HG02642 (cell line): ENCODE data around the gene CEACAM20.
"Not testable (repeated sequence)": the region's sequence is repeated elsewhere in the genome, so short reads cannot be mapped to it uniquely, and the experiment has no call there.

Experiments used
- ATAC-seq: cut with Tn5 transposase; IDR thresholded peaks from one replicate; pipeline ENCODE4 v1.9.1; 2021; ENCODE audit warnings: mild to moderate bottlenecking; ENCODE audit not compliant: unreplicated experiment, poor library complexity

The CEACAM20 gene

DNA sequence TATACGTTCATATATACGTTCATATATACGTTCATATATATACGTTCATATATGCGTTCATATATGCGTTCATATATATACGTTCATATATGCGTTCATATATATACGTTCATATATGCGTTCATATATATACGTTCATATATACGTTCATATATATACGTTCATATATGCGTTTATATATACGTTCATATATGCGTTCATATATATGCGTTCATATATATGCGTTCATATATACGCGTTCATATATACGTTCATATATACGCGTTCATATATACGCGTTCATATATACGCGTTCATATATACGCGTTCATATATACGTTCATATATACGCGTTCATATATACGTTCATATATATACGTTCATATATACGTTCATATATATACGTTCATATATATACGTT is 21.5 kb upstream of the CEACAM20 start:
- ATAC-seq: not testable (repeated sequence)

DNA sequence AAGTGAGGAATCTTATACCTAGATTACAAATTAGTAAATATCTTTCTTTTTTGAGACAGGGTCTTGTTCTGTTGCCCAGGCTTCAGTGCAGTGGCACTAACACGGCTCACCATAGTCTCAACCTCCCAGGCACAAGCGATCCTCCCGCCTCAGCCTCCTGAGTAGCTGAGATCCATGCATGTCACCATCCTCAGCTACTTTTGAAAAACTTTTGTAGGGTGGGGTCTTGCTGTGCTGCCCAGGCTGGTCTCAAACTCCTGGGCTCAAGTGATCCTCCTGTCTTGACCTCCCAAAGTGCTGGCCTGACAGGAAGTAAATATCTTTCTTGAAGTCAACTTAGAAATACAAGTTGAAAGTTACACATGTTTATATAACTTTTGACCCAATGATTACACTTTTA is 20.0 kb upstream of the CEACAM20 start:
- ATAC-seq: no peak

DNA sequence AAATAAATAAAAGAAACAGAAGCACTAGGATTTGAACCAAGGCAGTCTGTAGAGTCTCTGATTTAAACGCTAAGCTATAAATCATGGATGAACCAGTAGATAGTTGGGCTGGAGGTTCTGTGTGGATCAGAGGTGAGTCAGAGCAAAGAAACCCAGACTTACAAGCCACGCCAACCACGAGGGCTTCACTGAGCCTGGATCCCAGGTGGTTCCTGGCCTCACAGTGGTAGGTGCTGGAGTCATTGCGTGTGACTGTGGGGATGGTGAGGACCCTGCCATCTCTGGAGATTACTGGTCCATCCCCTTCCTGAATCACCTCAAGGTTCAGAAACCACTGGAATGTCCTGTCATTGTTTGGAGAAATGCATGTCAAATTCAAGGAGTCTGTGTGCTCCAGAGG is 19.3 kb upstream of the CEACAM20 start:
- ATAC-seq: no peak

DNA sequence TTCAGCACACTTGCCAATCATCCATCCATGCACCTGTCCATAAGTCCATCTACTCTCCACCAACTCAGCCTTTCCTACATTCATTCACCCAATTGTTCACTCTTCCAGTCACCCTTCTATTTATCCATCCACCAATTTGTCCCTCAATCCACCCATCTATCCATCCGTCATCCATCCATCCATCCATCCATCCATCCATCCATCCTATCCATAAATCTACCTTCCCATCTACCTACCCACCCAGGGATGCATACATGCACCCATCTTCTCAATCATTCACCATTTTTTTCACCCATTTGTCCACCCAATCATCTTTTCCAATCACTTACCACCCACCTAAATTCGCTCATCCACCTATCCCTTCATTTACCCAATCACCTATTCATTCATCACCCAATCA is 14.6 kb upstream of the CEACAM20 start:
- no peak for ATAC-seq

DNA sequence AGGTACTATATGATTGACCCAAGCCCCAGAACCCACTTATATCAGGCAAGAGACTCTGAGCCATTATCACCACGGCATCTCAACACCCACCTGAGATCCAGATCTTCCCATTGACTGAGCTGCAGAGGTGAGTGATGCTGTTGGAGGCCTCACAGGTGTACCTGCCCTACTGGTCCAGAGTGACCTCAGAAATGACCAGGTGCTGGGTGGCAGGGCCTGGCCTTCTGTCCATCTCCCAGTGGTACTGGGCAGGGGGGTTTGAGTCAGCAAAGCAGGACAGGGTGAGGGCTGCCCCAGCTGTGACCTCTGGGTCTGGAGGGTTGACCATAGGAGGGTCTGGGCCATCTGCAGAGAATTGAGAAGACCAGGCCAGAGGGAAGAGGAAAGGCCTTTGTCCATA is 13.2 kb upstream of the CEACAM20 start:
- no peak for ATAC-seq

DNA sequence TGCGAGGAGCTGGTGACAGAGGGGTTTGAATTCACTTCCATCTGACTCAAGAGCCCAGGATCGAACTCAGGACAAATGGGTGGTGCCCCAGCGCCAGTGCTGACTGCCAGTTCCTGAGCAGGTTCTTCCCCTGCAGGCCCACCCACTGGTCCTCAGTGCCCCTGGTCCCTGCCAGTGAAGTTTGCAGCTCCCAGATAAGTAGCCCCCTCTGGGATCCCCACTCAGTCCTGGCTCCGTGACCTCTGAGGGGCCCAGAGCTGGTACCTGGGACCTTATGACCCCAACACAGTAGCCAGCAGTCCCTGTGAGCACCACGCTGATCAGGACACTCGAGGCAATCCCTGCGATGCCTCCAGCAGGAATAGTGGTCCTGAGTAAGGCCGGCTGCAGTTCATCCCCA is 11.3 kb upstream of the CEACAM20 start:
- ATAC-seq: no peak

DNA sequence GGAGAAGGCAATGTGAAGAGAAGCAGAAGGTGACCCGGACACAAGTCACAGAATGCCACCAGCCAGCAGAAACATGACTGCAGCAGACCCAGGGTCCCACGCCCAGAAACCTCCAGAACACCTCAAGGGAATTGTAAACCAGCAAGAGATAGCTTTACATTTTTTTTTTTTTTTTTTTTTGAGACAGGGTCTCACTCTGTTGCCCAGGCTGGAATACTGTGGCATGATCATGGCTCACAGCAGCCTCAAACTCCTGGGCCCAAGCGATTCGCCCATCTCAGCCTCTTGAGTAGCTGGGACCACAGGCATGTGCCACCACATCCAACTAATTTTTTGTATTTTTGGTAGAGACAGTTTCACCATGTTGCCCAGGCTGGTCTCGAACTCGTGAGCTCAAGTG is 10.5 kb upstream of the CEACAM20 start:
- ATAC-seq: no peak

DNA sequence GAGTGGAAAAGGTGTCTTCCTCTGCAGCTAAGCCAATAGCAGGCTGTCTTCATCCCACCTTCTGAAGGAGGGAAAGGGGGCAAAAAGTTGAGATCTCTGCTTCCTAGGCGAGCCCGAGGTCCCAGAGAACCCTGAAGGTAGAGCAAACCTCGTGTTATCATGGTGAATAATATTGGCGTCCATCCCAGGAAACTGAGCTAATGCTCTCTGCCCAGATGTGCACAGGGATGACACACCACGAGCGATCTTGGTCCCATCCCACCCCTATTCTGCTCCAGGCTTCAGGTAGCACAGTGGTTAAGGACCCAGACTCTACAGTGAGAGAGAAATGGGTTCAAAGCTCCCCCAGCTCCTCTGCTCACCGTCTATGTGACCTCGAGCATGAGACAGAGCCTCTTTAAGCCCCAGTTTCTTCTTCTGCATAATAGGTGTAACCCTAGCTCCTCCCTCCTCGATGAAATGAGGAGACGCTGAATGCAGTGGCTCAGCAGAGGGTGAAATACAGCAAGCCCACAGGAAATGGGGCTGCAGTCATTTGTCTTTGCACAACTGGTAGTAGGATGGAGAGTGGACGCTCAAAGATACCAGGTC is 9.9 kb upstream of the CEACAM20 start:
- no peak for ATAC-seq

DNA sequence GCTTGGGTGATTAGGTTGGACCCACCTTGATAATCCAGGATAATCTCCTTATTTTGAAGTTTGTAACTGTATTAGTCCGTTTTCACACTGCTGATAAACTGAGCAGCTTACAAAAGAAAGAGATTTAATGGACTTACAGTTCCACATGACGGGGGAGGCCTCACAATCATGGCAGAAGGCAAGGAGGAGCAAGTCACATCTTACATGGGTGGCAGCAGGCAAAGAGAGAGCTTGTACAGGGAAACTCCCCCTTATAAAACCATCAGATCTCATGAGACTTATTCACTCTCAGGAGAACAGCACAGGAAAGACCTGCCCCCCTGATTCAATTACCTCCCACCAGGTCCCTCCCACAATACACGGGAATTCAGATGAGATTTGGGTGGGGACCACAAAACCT is 5.9 kb upstream of the CEACAM20 start:
- ATAC-seq: not testable (repeated sequence)

DNA sequence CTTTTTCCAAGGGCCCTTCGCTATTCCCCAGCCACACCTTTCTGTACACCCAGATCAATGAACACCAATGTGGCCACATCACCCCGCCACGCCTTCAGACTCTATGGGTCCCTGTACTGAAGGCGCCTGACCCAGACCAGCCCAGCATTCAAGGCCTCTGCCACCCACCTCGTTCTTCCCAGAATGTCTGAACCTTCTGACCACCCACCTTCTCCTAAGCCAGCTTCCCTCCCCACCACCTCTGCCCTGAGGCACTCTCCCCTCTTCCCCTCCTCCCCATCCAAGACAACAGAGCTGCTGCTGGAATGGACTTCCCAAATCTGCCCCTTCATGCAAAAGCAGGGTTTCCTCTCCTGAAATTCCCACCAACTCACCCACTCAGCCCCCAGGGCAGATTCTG is 3.3 kb upstream of the CEACAM20 start:
- ATAC-seq: no peak

DNA sequence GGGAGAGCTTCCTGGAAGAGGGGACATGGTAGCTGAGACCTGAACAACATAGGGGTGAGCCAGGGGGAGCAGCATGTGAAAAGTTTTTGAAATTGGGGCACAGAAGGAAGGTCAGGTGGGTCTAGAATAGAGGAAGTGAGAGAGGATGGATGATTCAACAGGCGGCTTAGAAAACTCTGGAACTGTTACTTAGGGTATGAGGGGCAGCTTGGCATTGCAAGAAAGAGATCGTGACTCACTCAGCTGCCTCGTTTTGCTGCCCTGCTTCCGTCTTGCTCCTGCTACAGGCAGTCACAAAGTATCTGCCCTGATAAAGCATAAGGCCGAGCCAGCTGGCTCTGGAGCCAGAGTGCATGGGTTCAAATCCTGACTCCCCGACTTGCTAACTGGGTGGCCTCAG is 1.3 kb upstream of the CEACAM20 start:
- no peak for ATAC-seq

DNA sequence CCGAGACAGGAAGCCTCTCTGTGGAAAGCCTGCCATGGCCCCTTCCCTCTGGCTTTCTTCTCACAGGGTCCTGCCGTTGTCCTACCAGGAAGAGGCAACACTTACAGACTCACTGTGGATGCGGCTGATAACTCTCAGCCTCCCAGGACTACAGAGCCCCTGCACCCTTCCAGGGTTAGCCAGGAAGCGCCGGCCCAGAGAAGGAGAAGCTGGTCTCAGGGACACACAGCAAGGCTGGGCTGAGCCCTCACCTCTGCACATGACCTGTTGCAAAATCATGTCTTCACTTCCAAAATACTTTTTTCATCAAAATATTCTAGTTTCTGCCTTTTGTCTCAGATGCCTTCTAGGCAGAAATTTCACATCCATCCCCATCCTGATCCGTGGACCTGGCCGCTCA is 1.9 kb downstream of the CEACAM20 start:
- ATAC-seq: no peak

DNA sequence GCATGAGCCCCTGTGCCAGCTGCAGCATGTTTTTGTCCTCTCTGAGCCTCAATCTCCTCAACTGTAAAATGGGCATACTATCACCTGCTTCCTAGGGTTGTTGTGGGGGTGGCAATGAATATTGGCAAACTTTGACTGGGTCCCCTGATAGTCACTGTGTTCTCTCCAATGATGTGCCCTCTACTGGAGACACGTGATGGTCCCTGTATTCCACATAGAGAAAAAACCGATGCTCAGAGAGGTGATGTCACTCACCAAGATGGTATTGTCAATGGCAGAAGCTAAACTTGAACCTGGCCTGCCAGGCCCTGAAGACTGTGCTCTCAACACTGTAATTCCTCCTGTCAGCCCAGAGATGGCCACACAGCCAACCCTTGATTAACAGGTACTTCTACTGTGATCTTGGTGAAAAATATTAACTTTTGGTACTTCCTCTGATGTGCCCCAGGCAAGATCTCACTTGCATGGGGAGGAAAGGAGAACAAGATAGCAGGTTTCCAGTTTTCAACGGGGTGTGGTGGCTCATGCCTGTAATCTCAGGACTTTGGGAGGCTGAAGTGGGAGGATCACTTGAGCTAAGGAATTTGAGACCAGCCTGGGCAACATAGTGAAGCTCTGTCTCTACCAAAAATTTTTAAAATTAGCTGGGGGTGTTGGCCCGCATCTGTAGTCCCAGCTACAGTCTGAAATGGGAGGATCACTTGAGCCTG is 3.6 kb downstream of the CEACAM20 start:
- ATAC-seq: no peak

DNA sequence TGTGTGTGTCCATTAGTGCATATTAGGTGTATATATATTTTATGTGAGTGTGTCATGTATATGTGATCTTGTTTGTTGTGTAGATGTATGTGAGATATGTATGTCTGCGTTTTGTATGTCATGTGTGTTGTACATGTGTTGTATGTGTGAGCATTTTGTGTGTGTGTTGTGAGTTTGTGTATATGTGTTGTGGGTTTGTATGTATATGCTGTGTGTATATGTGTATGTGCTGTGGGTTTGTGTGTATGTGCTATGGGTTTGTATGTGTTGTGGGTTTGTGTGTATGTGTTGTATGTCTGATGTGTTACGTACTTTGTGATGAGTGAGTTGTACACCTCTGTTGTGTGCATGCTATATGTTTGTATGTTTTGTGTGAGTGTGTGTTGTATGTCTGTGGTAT is 8.1 kb downstream of the CEACAM20 start:
- no peak for ATAC-seq

DNA sequence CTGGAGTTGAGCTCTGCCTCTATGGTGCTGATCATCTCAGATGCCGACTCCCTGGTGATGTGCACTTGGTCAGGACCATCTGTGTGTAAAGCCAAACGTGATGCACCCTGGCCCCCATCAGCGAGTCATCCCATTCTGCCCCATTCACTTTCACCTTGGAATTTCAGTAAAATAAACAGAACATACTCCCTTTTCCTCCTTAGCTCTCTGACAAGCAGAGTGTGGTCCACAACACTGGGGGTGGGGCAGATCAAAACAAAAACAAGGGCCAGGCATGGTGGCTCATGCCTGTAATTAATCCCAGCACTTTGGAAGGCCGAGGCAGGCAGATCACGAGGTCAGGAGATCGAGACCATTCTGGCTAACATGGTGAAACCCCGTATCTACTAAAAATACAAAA is 12.3 kb downstream of the CEACAM20 start:
- no peak for ATAC-seq

DNA sequence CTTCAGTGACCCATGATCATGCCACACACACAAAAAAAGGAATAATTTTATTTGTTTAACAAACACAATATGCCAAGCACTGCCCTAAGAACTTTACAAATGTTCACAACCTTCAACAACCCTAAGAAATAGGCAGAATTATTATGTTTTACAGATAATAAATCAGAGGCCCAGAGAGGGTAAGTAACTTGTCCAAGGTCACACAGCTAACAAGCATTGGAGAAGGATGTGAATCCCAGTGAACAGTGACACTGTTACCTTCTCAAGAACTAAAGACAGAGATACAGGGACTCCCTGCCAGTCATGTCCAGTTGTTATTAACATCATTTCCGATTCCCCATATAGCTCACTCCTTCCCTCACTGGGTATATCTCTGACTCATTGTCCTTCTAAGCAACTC is 13.6 kb downstream of the CEACAM20 start:
- no peak for ATAC-seq

DNA sequence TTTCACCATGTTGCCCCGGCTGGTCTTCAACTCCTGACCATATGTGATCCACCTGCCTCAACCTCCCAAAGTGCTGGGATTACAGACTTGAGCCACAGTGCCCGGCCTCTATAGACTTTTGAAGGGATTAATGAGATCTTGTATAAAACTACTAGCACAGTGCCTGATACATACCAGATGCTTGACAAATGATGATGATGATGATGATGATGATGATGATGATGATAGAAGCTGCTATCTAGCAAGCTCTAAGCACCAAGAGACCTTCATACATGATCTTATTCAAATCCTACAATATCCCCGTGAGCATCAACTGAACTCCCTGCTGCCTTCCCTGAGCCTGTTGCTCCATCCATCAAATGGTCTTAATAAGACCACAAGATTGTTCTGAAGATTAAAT is 14.4 kb downstream of the CEACAM20 start:
- no peak for ATAC-seq

DNA sequence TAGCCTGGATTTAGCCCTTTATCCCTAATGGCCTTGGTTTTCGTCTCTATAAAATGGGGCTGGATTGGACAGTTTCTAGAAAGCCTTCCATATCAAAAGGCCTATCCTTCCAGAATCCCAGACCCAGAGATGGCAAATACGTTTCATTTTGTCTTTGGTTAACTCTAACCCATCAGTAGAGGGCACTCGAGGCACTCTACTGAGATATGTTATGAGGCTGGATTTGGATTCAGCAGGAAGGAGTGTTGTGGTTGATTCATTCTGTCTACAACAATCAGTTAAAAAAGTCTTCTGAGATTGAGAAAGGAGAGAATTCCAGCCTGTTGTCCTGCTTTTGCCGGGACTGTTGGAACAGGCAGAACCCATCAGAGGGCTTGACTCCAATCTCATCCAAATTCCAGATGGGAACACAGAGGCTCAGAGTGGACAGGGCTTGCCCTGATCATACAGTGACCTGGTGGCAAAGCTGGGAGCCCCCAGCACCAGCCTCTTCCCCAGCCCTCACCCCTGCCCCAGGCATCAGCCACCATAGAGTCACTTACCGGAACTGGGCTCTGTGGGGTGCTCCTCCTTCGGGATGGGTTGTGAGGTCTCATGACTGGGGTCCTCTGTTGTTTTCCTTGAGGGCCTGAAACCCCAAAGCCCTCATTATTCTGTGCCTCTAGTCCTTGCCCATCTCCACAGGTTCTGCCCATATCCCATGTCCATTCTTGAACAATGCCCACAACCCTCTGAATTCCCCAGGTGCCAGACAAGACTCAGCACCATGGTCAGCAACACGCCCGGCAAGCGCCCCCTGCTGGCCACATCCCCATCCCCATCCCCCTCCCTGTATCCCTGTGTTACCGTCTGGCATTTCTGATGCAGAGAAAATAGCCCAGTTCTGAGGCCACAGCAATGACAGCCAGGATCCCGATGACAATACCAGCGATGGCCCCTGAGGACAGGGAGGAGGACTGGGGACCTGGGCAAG is 16.9 kb downstream of the CEACAM20 start:
- no peak for ATAC-seq

DNA sequence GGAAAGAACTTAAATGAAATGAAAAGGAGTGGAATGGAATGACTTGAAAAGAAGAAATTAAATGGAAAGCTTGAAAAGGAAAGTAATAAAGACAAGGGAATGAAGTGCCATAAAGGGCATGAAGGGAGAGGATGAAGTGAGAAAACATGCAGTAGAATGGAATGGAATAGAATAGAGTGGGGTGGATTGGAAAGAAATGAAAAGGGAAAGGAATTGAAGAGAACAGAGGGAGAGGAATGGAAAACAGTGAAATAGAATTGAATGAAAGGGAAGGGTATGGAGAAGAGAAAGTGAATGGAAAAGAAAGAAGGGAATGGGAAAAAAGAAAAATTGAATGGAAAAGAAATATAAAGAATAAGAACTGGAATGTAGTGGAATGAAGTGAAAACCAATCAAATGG is 20.0 kb downstream of the CEACAM20 start:
- no peak for ATAC-seq

DNA sequence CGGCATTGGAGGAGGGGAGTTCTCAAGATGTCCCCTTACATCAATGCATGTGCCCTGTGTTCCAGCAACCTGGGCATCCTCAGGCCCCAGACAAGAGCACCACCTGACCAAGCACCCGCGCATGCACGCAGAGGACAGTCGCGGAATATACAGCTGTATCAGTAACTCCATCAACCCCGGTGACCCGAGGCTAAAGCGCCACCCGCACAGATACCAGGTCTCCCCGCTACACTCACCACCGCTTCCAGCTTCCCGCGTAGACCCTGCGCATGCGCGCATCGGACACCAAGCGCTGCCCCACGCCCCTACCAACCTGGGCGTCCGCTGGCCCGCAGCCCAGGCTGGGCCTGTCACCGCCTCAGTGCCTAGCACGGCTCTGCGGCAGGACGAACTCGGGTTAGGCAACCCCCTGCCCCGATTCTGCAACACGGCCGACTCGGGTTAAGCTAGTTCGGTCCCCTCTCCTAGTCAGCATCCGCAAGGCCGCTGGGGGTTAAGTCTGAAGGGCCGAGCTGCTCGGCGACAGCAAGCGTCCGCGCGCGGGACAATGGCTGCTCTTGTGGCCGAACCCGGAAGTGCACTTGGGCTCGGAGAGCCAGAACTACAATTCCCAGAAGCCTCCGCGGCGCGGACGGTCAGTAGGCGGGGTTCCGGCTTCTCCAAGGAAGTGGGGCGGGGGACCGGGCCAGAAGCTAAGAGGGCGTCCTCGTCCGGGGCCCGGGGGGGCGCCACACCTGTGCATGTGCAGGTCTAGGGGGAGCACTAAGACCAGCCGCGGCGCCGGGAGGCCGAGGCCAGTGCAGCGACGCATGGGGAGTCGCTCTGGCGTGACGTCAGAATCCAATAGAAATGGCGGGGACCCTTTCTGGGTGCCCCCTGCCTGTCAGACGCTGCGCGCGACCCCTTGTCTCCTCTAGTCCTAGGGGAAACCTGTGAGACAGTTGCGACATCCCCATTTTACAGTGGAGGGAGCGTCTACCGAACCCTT is 29.2 kb downstream of the CEACAM20 start, which contains the start of gene ZNF180:
Gene ZNF180, minus strand, starts transcription at position 561 of the 988 bp plus-strand sequence. CDS start 3,188 bp downstream, outside the sequence.
- ATAC-seq: peak; percentile 93
